ENCODE results near the gene NEURL2.

NEURL2 gene

GRCh38 chr20:45890985-45891983 is at the start of gene NEURL2, which contains the start of gene CTSA:
NEURL2 (minus strand) TSS chr20:45891208; CDS start chr20:45890991, 217 bp downstream.
CTSA (plus strand) TSS chr20:45891335; CDS start chr20:45891569, 234 bp downstream.
- H3K27me3 ChIP-seq (ENCODE audit: control insufficient read depth, insufficient read depth, low read length), result no peaks in the 10 kb centered on the region
- H3K27ac ChIP-seq (ENCODE audit: low read depth, low read length), result peak within 1 kb of the TSS; percentile 69
- H3K9me3 ChIP-seq (ENCODE audit: control insufficient read depth, insufficient read depth, low read length), result no peaks in the 10 kb centered on the region
- peak within 1 kb of the TSS; percentile 80 for H3K4me3 ChIP-seq (ENCODE audit: low read depth, low read length)
- peaks cover 52% of the 10 kb centered on the region for H3K36me3 ChIP-seq (ENCODE audit: control insufficient read depth, insufficient read depth, low read length)
- H3K4me1 ChIP-seq (ENCODE audit: control insufficient read depth, insufficient read depth, low read length), result 0 out of 2 replicates have a peak, but pooled peaks cover 5% of the 10 kb centered on the region
- H3K9ac ChIP-seq (ENCODE audit: low read depth, low read length), result peak within 1 kb of the TSS; percentile 60; the same call in 1 of the 2 replicates

- Histone ChIP-seq H3K36me3 (ENCODE audit: control insufficient read depth, insufficient read depth, low read length) (peaks cover 78% of the 10 kb centered on the region), H3K9ac (ENCODE audit: low read depth, low read length) (no peak overlapping the region), H3K4me3 (ENCODE audit: low read depth, low read length) (no peak overlapping the region), H3K4me1 (ENCODE audit: control insufficient read depth, insufficient read depth, low read length) (peaks cover 20% of the 10 kb centered on the region), H3K27me3 (ENCODE audit: control insufficient read depth, insufficient read depth, low read length) (no peaks in the 10 kb centered on the region), H3K9me3 (ENCODE audit: control insufficient read depth, insufficient read depth, low read length) (no peaks in the 10 kb centered on the region), H3K27ac (ENCODE audit: low read depth, low read length) (no peak overlapping the region)
Observed at GRCh38 chr20:45940469-45940868, 49.5 kb upstream of the NEURL2 start.

- H3K36me3 ChIP-seq (ENCODE audit: control insufficient read depth, insufficient read depth, low read length), result peaks cover 74% of the 10 kb centered on the region
- H3K9me3 ChIP-seq (ENCODE audit: control insufficient read depth, insufficient read depth, low read length), result no peaks in the 10 kb centered on the region
Observed at GRCh38 chr20:45940053-45940452, 49.0 kb upstream of the NEURL2 start.

GRCh38 chr20:45938727-45939438 is 47.9 kb upstream of the NEURL2 start:
- Histone ChIP-seq H3K9me3 (ENCODE audit: control insufficient read depth, insufficient read depth, low read length) (no peaks in the 10 kb centered on the region), H3K27ac (ENCODE audit: low read depth, low read length) (peak overlapping the region; percentile 85), H3K4me1 (ENCODE audit: control insufficient read depth, insufficient read depth, low read length) (peaks cover 20% of the 10 kb centered on the region), H3K36me3 (ENCODE audit: control insufficient read depth, insufficient read depth, low read length) (peaks cover 62% of the 10 kb centered on the region), H3K27me3 (ENCODE audit: control insufficient read depth, insufficient read depth, low read length) (no peaks in the 10 kb centered on the region), H3K9ac (ENCODE audit: low read depth, low read length) (no peak overlapping the region), H3K4me3 (ENCODE audit: low read depth, low read length) (no peak overlapping the region)

More at GRCh38 chr20:45940053-45940452, 49.0 kb upstream of the NEURL2 start:
- H3K27me3 ChIP-seq (ENCODE audit: control insufficient read depth, insufficient read depth, low read length), result no peaks in the 10 kb centered on the region
- no peak overlapping the region for H3K9ac ChIP-seq (ENCODE audit: low read depth, low read length)
- H3K4me1 ChIP-seq (ENCODE audit: control insufficient read depth, insufficient read depth, low read length), result peaks cover 20% of the 10 kb centered on the region
- no peak overlapping the region for H3K4me3 ChIP-seq (ENCODE audit: low read depth, low read length)
- H3K27ac ChIP-seq (ENCODE audit: low read depth, low read length), result no peak overlapping the region

GRCh38 chr20:45937765-45938164 is 46.8 kb upstream of the NEURL2 start:
- Histone ChIP-seq H3K4me1 (ENCODE audit: control insufficient read depth, insufficient read depth, low read length) (peaks cover 26% of the 10 kb centered on the region), H3K9me3 (ENCODE audit: control insufficient read depth, insufficient read depth, low read length) (no peaks in the 10 kb centered on the region), H3K4me3 (ENCODE audit: low read depth, low read length) (no peak overlapping the region), H3K27ac (ENCODE audit: low read depth, low read length) (peak overlapping the region; percentile 85), H3K36me3 (ENCODE audit: control insufficient read depth, insufficient read depth, low read length) (peaks cover 51% of the 10 kb centered on the region), H3K27me3 (ENCODE audit: control insufficient read depth, insufficient read depth, low read length) (no peaks in the 10 kb centered on the region), H3K9ac (ENCODE audit: low read depth, low read length) (no peak overlapping the region)

GRCh38 chr20:45935416-45936046 is 44.5 kb upstream of the NEURL2 start:
- no peaks in the 10 kb centered on the region for H3K27me3 ChIP-seq (ENCODE audit: control insufficient read depth, insufficient read depth, low read length)
- peak overlapping the region; percentile 28 for H3K9ac ChIP-seq (ENCODE audit: low read depth, low read length)
- peak overlapping the region; percentile 82 for H3K27ac ChIP-seq (ENCODE audit: low read depth, low read length)
- H3K4me1 ChIP-seq (ENCODE audit: control insufficient read depth, insufficient read depth, low read length), result peaks cover 26% of the 10 kb centered on the region
- peaks cover 35% of the 10 kb centered on the region for H3K36me3 ChIP-seq (ENCODE audit: control insufficient read depth, insufficient read depth, low read length)
- H3K4me3 ChIP-seq (ENCODE audit: low read depth, low read length), result peak overlapping the region; percentile 75
- no peaks in the 10 kb centered on the region for H3K9me3 ChIP-seq (ENCODE audit: control insufficient read depth, insufficient read depth, low read length)

GRCh38 chr20:45934586-45935415 is 43.8 kb upstream of the NEURL2 start, which contains the start of gene PCIF1:
PCIF1 (plus strand) TSS chr20:45934683; CDS start chr20:45939000, 4,317 bp downstream.
- Histone ChIP-seq H3K27ac (ENCODE audit: low read depth, low read length) (peak within 1 kb of the TSS; percentile 100), H3K4me1 (ENCODE audit: control insufficient read depth, insufficient read depth, low read length) (peaks cover 26% of the 10 kb centered on the region), H3K9ac (ENCODE audit: low read depth, low read length) (peak within 1 kb of the TSS; percentile 100), H3K9me3 (ENCODE audit: control insufficient read depth, insufficient read depth, low read length) (no peaks in the 10 kb centered on the region), H3K27me3 (ENCODE audit: control insufficient read depth, insufficient read depth, low read length) (no peaks in the 10 kb centered on the region), H3K4me3 (ENCODE audit: low read depth, low read length) (peak within 1 kb of the TSS; percentile 75), H3K36me3 (ENCODE audit: control insufficient read depth, insufficient read depth, low read length) (peaks cover 28% of the 10 kb centered on the region)

- Histone ChIP-seq H3K36me3 (ENCODE audit: control insufficient read depth, insufficient read depth, low read length) (peaks cover 21% of the 10 kb centered on the region), H3K27ac (ENCODE audit: low read depth, low read length) (peak overlapping the region; percentile 100), H3K4me1 (ENCODE audit: control insufficient read depth, insufficient read depth, low read length) (peaks cover 25% of the 10 kb centered on the region), H3K9me3 (ENCODE audit: control insufficient read depth, insufficient read depth, low read length) (no peaks in the 10 kb centered on the region), H3K4me3 (ENCODE audit: low read depth, low read length) (peak overlapping the region; percentile 75), H3K9ac (ENCODE audit: low read depth, low read length) (peak overlapping the region; percentile 100), H3K27me3 (ENCODE audit: control insufficient read depth, insufficient read depth, low read length) (no peaks in the 10 kb centered on the region)
Observed at GRCh38 chr20:45934046-45934585, 43.1 kb upstream of the NEURL2 start.

- Histone ChIP-seq H3K9me3 (ENCODE audit: control insufficient read depth, insufficient read depth, low read length) (no peaks in the 10 kb centered on the region), H3K27me3 (ENCODE audit: control insufficient read depth, insufficient read depth, low read length) (no peaks in the 10 kb centered on the region), H3K27ac (ENCODE audit: low read depth, low read length) (peak overlapping the region; percentile 100), H3K4me3 (ENCODE audit: low read depth, low read length) (peak overlapping the region; percentile 75), H3K4me1 (ENCODE audit: control insufficient read depth, insufficient read depth, low read length) (peaks cover 19% of the 10 kb centered on the region), H3K36me3 (ENCODE audit: control insufficient read depth, insufficient read depth, low read length) (peaks cover 15% of the 10 kb centered on the region), H3K9ac (ENCODE audit: low read depth, low read length) (peak overlapping the region; percentile 100)
Observed at GRCh38 chr20:45933266-45934045, 42.4 kb upstream of the NEURL2 start.

All from HUES48 (cell line).